PC-9 (cell line): Measurements from ENCODE around the gene CLC. TPM values are rescaled to one million over a fixed set of nuclear protein-coding genes. Genes with fewer than 3 reads are reported as not detected.

Experiments
- BruUV-seq: library from RNA; stranded (reverse); fragments of 400-500 nt; replicated peaks from 2 replicates; lab custom pipeline; 2021; lab: Mats Ljungman, UMichigan
- CTCF ChIA-PET: fragments of 300-600 bp; sonication (Branson Sonifier 250); formaldehyde crosslinking; loops from one replicate; lab custom pipeline; 2022; ENCODE audit warnings: antibody characterized with exemption; lab: Charles Lee
- POLR2A ChIA-PET: fragments of 300-600 bp; sonication (Branson Sonifier 250); formaldehyde crosslinking; loops from one replicate; lab custom pipeline; 2022; ENCODE audit warnings: antibody characterized with exemption; ENCODE audit not compliant: unreplicated experiment; lab: Charles Lee
- DNase-seq, 2 experiments: peaks; one replicate each; pipeline versions ENCODE4 v3.0.0 to v3.0.0-alpha.2; 2015 to 2022; ENCODE audit warnings: mixed read lengths in 1 of 2
- H2AFZ ChIP-seq: fragments of 200-600 bp; sonication (generic); 2 replicates; pipeline ENCODE4 v1.8.1; 2017; ENCODE audit warnings: antibody characterized with exemption
- H3F3A ChIP-seq: fragments of 200-600 bp; sonication (generic); 2 replicates; pipeline ENCODE4 v1.8.1; 2017; ENCODE audit warnings: antibody characterized with exemption, mild to moderate bottlenecking, low read depth; ENCODE audit not compliant: insufficient read depth
- H3K27ac ChIP-seq: fragments of 200-600 bp; sonication (generic); 2 replicates; pipeline ENCODE4 v1.6.1; 2016; ENCODE audit warnings: mixed run types
- H3K27me3 ChIP-seq: fragments of 200-600 bp; sonication (generic); 2 replicates; pipeline ENCODE4 v1.6.1; 2016; ENCODE audit warnings: low read depth, mixed run types; ENCODE audit not compliant: insufficient read depth
- H3K36me3 ChIP-seq: fragments of 200-600 bp; sonication (generic); 2 replicates; pipeline ENCODE4 v1.6.1; 2016; ENCODE audit warnings: low read depth, mixed run types
- H3K4me1 ChIP-seq: fragments of 200-600 bp; sonication (generic); replicated peaks from 2 replicates; pipeline ENCODE4 v1.6.1; 2016; ENCODE audit warnings: mixed run types; ENCODE audit not compliant: insufficient read depth
- H3K4me2 ChIP-seq: fragments of 200-600 bp; sonication (generic); 2 replicates; pipeline ENCODE4 v1.6.1; 2017; ENCODE audit warnings: mixed run types
- H3K4me3 ChIP-seq: fragments of 200-600 bp; sonication (generic); 2 replicates; pipeline ENCODE4 v1.6.1; 2016; ENCODE audit warnings: mixed run types
- H3K79me2 ChIP-seq: fragments of 200-600 bp; sonication (generic); 2 replicates; pipeline ENCODE4 v1.6.1; 2017; ENCODE audit warnings: low read depth, mixed run types
- H3K9me2 ChIP-seq: fragments of 200-600 bp; sonication (generic); 2 replicates; pipeline ENCODE4 v1.8.1; 2017; ENCODE audit warnings: mild to moderate bottlenecking; ENCODE audit not compliant: insufficient read depth
- H3K9me3 ChIP-seq: fragments of 200-600 bp; sonication (generic); 2 replicates; pipeline ENCODE4 v1.8.1; 2016; ENCODE audit warnings: low read depth; ENCODE audit not compliant: insufficient read depth
- H4K20me1 ChIP-seq: fragments of 200-600 bp; sonication (generic); 2 replicates; pipeline ENCODE4 v1.8.1; 2017; ENCODE audit not compliant: insufficient read depth
- CTCF ChIP-seq: fragments of 200-600 bp; sonication (generic); conservative IDR thresholded peaks from 2 replicates; pipeline ENCODE4 v1.6.1; 2017; ENCODE audit warnings: mixed run types, antibody characterized with exemption, mild to moderate bottlenecking, moderate library complexity
- EZH2 ChIP-seq: fragments of 200-600 bp; sonication (generic); IDR thresholded peaks from 2 replicates; pipeline ENCODE4 v1.8.0; 2017; ENCODE audit warnings: antibody characterized with exemption, low read depth
- intact Hi-C: fragments of 100-400 bp; cut with micrococcal nuclease; formaldehyde crosslinking; loops from one replicate; pipeline ENCODE4 v1.10.0; 2022; ENCODE audit not compliant: unreplicated experiment
- total RNA-seq: library from RNA; stranded (reverse); gene quantifications from 2 replicates; pipeline ENCODE4 v1.2.3, GENCODE V29; 2021

Gene CLC
- total RNA-seq, 1 experiment from 2014 or later: not detected

- H3K27ac ChIP-seq: no peak within 1 kb of the TSS
- POLR2A ChIA-PET: no interaction called here
- CTCF ChIA-PET: no interaction called here
- no peaks in the 10 kb centered on the region for H3K9me3 ChIP-seq
- H3K4me1 ChIP-seq: no peaks in the 10 kb centered on the region
- H2AFZ ChIP-seq: no peak within 1 kb of the TSS
- H4K20me1 ChIP-seq: no peaks in the 10 kb centered on the region
- no peaks in the 10 kb centered on the region for H3K36me3 ChIP-seq
- intact Hi-C loops: no loop called here
- TF ChIP-seq CTCF: no peak
- no peak for TF ChIP-seq EZH2
- H3K27me3 ChIP-seq: peaks cover 68% of the 10 kb centered on the region
- no peak within 1 kb of the TSS for H3K4me3 ChIP-seq
- no TSS peak for BruUV-seq
- no peaks in the 10 kb centered on the region for H3K79me2 ChIP-seq
- H3K4me2 ChIP-seq: no peak within 1 kb of the TSS
- no peak for DNase-seq
- H3K9me2 ChIP-seq: no peaks in the 10 kb centered on the region
- no peaks in the 10 kb centered on the region for H3F3A ChIP-seq
These were observed 33.4 kb downstream of the CLC start, which contains the start of gene LGALS14 for GRCh38 chr19:39704181-39705044. TSS of gene LGALS14 (plus strand) at chr19:39704481. CDS start at chr19:39704529, 48 bp downstream.

GRCh38 chr19:39701291-39701690, 36.5 kb downstream of the CLC start:
- Histone ChIP-seq H2AFZ (no peak overlapping the region), H3K36me3 (no peaks in the 10 kb centered on the region), H3K4me2 (no peak overlapping the region), H3K79me2 (no peaks in the 10 kb centered on the region), H4K20me1 (no peaks in the 10 kb centered on the region), H3K4me3 (no peak overlapping the region), H3K9me3 (no peaks in the 10 kb centered on the region), H3K9me2 (no peaks in the 10 kb centered on the region), H3K4me1 (no peaks in the 10 kb centered on the region), H3K27ac (no peak overlapping the region), H3F3A (no peaks in the 10 kb centered on the region), H3K27me3 (peaks cover 49% of the 10 kb centered on the region)
- ChIA-PET POLR2A (no interaction called here), CTCF (no interaction called here)
- no TSS peak for BruUV-seq
- DNase-seq: no peak
- intact Hi-C loops: no loop called here
- no peak for TF ChIP-seq CTCF
- no peak for TF ChIP-seq EZH2

- DNase-seq: no peak
- ChIA-PET CTCF (no interaction called here), POLR2A (no interaction called here)
- TF ChIP-seq EZH2: no peak
- no peak for TF ChIP-seq CTCF
- no peak overlapping the region for H3K4me2 ChIP-seq
- H3K27ac ChIP-seq: no peak overlapping the region
- no peak overlapping the region for H2AFZ ChIP-seq
- no peaks in the 10 kb centered on the region for H3K36me3 ChIP-seq
- no peaks in the 10 kb centered on the region for H3K9me2 ChIP-seq
- H3F3A ChIP-seq: no peaks in the 10 kb centered on the region
- no TSS peak for BruUV-seq
- intact Hi-C loops: no loop called here
- H4K20me1 ChIP-seq: no peaks in the 10 kb centered on the region
- H3K79me2 ChIP-seq: no peaks in the 10 kb centered on the region
- H3K9me3 ChIP-seq: no peaks in the 10 kb centered on the region
- peaks cover 31% of the 10 kb centered on the region; the same call in 1 of the 2 replicates for H3K27me3 ChIP-seq
- no peak overlapping the region for H3K4me3 ChIP-seq
- H3K4me1 ChIP-seq: no peaks in the 10 kb centered on the region
These were observed 39.3 kb downstream of the CLC start for GRCh38 chr19:39698535-39698934.
